OCI-LY7 (cell line): ENCODE measurements around the gene NAA20.

Experiments
- EZH2phosphoT487 ChIP-seq: fragments of 200-600 bp; sonication (generic); IDR thresholded peaks from 2 replicates; pipeline ENCODE4 v1.6.1; 2018; ENCODE audit warnings: low read depth, borderline replicate concordance, mild to moderate bottlenecking, mixed run types, antibody characterized with exemption, low read length, moderate library complexity, mixed read lengths
- TF ChIP-seq, protein P1 (sequence below): fragments of 200-600 bp; sonication (generic); conservative IDR thresholded peaks from 2 replicates; pipeline ENCODE4 v1.5.1; 2014; ENCODE audit warnings: mild to moderate bottlenecking, antibody characterized with exemption, low read length, moderate library complexity, mixed read lengths

DNA sequence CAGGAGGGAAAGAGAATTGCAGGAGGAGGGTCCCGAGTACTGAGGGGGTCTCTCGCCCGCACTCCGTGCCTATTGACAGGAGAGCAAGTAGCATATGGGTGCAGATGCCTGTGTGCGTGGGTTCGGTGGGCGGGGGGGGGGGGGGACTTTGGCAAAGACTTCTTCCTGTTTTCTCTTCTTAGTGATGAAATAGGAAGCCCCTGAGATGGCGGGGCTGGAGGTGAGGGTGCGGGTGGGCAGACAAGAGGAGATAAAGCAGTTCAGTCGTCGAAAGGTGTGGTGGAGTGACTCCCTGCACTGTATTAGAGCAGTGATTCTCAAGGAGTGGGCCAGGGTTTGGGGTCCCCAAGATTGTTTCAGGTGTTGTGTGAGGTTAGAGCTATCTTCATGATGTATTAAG is 3.7 kb downstream of the NAA20 start:
- TF ChIP-seq, protein P1, sequence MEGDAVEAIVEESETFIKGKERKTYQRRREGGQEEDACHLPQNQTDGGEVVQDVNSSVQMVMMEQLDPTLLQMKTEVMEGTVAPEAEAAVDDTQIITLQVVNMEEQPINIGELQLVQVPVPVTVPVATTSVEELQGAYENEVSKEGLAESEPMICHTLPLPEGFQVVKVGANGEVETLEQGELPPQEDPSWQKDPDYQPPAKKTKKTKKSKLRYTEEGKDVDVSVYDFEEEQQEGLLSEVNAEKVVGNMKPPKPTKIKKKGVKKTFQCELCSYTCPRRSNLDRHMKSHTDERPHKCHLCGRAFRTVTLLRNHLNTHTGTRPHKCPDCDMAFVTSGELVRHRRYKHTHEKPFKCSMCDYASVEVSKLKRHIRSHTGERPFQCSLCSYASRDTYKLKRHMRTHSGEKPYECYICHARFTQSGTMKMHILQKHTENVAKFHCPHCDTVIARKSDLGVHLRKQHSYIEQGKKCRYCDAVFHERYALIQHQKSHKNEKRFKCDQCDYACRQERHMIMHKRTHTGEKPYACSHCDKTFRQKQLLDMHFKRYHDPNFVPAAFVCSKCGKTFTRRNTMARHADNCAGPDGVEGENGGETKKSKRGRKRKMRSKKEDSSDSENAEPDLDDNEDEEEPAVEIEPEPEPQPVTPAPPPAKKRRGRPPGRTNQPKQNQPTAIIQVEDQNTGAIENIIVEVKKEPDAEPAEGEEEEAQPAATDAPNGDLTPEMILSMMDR = no peak
- TF ChIP-seq EZH2phosphoT487 = no peak
